NCI-H446 (cell line): ENCODE results near the gene SLC1A7.

Experiments used
- DNase-seq, 2 experiments: peaks; one replicate each; lab custom pipeline; 2025; lab: John Stamatoyannopoulos, UW

SLC1A7 gene

GRCh38 chr1:53075761-53076163 is 66.7 kb downstream of the SLC1A7 start:
- no peak for DNase-seq

DNA sequence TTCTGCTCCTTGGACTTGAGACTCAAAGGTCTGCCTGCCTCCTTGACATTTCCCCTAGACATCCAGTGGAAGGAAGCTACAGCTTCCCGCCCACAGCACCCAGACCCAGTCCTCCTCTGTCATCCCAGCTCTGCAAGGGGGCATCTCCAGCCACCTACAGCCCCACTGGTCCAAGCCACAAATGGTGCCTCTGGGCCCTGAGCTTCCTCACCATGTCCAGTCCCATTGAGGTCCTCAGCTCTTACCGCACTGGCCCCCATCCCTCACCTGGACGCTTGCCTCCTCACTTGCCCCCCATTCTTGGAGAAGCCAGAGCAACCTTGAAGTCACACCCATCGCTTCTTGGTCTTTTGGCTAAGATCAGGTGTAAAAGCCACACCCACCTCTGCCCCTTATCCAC is 67.2 kb downstream of the SLC1A7 start:
- no peak for DNase-seq

DNA sequence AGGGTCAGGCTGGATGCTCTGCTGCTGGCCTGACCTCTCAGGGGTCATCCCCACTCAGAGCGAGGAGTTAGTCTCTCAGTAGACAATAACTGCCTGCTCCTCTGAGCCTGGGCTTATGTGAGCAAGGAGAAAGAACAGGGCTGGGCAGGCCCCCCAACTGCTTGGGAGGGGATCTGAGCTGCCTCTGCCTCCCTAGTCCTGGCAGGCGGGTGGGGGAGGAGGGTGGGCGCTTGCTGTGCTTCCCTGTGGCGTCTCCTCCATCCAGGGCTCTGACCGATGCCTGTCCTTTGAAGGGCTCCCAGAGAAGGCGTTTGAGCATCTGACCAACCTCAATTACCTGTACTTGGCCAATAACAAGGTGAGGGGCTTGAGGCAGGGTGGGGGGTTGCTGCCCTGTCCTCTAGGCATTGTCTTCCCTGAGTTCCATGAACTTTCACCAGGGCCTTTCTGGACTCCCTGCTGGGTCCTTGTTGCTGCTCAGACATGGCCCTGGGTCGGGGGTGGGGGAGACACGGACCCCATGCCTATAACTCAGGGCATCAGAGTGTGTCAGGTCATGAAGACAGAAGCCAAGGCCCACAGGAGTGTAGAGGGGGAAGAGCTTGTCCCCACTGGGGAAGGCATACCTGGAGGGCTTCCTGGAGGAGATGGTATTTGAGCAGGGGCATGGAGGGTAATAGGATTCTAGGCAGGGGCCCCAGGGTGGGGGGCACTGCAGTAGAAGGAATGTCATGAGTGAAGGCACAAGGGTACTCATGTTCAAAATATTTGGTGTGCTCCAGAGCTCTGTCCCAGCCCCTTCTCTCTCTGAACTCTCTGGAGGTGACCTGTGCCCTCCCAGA is 67.9 kb downstream of the SLC1A7 start:
- DNase-seq = no peak

DNA sequence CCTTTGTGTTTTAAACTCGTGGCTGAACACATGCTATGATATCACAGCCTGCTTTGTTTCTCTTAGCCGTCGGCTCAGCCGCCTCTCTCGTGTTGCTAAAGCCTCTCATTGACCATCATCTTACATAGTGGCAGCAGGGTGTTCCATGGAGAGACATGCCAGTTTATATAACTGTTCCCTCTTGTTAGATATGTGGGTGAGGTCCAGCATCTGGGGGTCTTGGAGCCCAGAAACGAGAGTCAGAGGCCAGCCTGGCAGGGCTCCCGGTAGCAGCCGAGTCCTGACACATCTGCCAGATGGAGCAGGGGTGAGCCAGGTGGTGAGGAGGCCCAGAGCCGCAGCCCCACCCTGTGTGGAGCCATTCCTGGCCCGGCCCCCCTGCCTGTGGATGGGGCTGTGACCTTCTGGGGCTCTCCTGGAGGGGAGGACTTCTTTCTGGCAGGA is 68.5 kb downstream of the SLC1A7 start:
- DNase-seq = peak in 1 of 2 experiments; percentile 64

DNA sequence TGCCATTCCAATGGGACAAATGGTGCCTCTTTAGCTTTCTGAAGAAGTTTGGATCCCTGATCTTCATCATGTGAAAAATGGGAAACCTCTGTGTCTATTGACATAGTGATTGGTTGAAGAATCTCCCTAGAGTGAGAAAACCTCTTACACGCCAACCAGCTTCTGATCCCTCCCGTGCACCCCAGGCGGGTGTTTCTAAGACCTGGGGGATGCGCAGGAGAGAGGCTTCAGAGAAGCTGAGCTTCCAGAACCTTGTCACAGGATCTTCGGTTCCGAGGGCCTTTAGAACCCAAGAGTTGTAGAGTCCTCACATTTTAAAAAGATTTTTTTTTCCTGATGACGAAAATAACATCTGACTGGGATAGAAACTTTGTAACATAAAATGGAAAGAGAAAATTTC is 69.2 kb downstream of the SLC1A7 start:
- no peak for DNase-seq

DNA sequence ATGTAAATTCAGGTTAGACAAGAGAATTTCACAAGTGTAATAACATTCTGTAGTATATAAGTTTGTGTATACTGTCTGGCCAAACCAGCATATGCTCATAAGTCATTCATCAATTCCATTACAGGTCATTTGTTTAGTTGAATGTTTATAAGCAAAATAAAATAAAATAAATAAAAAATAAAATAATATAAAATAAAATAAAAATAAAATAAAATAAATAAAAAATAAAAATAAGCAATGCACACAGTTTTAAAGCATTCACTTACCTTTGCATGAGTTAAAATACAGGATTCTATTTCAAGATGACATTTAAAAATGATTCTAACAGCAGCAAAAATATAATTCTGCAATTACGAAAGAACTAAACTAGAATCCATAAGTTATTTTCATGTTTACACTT is 70.5 kb downstream of the SLC1A7 start:
- DNase-seq = no peak

DNA sequence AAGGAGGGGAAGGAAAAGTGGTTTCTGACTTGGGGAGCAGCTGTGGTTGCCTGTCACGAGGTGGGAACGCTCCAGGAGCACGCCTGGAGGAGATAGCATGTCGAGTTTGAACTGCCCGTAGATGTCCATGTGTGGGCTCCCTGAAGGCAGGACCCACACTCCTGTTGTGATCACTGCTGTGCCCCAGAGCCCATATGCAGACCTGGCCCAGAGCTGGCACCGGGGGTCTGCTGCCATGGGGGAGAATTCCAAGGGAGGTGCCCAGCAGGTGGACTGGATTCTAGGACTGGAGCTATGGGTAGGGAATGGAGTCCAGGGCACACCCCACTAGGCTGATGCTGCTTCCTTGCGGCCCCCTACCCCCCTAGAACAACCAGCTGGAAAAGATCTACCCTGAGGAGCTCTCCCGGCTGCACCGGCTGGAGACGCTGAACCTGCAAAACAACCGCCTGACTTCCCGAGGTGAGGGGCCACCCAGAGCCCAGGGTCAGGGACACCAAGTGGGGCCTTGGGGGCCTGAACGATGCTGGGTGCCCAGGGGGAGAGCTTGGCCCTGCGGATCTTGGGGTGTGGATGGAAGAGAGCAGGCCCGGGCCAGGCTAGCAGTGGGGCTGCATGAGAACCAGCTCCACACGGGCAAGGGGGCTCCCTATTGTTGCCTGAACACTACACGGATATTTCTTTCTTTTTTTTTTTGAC is 71.1 kb downstream of the SLC1A7 start:
- no peak for DNase-seq

- no peak for DNase-seq
Observed at GRCh38 chr1:53070621-53071020, 71.8 kb downstream of the SLC1A7 start.

DNA sequence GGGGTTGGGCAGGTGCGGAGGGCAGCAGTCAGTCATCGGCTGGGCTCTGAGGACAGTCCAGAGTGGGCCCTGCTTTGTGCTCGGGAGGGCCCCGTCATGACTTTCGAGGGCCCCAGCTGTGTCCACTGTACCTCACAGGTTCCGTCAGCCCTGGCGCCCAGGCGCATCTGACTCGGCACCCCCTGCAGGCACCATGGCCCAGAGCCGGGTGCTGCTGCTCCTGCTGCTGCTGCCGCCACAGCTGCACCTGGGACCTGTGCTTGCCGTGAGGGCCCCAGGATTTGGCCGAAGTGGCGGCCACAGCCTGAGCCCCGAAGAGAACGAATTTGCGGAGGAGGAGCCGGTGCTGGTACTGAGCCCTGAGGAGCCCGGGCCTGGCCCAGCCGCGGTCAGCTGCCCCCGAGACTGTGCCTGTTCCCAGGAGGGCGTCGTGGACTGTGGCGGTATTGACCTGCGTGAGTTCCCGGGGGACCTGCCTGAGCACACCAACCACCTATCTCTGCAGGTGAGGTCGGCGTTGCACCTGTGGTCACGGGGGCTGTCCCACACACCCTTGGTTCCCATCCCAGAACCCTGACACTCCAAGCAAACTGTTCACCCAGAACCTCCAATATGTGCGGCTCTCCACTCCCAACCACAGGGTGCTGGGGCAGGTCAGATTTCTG is 72.6 kb downstream of the SLC1A7 start:
- DNase-seq = no peak

DNA sequence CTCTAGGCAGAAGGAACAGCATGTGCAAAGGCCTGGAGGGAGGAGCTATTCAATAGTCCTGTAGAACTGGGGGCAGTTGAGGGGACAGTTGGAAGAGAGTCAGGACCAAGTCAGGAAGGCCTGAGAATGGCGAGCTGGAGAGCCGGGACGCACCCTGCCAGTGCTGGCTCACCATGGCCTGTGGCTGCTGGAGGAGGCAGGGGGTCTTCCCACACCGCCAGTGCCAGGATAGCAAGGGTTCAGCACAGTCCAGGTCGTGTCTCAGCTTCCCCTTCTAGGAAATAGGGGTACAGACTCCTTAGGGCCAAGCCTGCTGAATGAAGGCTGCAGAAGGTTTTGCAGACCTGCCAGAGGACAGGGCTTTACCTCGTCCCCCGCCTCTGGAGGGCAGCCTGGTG is 73.2 kb downstream of the SLC1A7 start:
- no peak for DNase-seq

- DNase-seq = no peak
Observed at GRCh38 chr1:53068314-53069099, 73.9 kb downstream of the SLC1A7 start.

DNA sequence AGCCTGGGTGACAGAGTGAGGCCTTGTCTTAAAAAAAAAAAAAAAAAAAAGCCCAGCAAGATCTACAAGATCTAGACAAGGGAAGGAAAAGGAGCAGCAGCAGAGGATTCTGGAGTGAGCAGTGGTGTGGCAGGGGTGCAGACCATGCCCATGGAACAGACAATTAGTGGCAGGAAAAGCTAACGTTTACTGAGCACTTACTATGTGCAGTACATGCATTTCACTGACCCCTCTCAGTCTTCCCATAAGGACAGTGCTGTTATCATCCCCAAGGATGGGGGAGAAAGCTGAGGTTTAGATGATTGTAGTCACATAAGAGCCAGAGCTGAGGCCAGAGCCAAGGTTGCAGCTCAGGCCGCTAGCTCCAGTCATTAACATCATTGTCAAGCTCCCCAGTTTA is 74.6 kb downstream of the SLC1A7 start:
- DNase-seq = no peak

- DNase-seq = no peak
Observed at GRCh38 chr1:53066891-53067738, 75.3 kb downstream of the SLC1A7 start.

DNA sequence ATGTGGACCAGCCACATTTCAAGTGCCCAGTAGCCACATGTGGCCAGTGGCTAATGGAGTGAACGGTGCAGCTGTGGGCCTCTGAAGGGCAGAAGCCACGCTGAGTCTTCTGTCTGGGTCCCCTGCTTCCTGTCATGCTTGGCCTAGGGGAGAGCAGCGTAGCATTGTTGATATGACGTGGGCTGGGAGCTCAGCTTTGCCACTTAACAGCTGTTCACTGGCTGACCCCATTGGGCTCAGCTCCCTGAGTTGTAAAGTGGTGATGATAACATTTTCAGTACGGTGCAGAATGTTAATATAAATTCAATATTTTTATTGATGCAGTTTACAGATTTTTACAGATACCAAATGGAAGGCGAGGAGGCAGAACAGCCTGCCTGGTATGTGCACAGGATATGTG is 76.0 kb downstream of the SLC1A7 start:
- no peak for DNase-seq

- no peak for DNase-seq
Observed at GRCh38 chr1:53065391-53065790, 77.0 kb downstream of the SLC1A7 start.

DNA sequence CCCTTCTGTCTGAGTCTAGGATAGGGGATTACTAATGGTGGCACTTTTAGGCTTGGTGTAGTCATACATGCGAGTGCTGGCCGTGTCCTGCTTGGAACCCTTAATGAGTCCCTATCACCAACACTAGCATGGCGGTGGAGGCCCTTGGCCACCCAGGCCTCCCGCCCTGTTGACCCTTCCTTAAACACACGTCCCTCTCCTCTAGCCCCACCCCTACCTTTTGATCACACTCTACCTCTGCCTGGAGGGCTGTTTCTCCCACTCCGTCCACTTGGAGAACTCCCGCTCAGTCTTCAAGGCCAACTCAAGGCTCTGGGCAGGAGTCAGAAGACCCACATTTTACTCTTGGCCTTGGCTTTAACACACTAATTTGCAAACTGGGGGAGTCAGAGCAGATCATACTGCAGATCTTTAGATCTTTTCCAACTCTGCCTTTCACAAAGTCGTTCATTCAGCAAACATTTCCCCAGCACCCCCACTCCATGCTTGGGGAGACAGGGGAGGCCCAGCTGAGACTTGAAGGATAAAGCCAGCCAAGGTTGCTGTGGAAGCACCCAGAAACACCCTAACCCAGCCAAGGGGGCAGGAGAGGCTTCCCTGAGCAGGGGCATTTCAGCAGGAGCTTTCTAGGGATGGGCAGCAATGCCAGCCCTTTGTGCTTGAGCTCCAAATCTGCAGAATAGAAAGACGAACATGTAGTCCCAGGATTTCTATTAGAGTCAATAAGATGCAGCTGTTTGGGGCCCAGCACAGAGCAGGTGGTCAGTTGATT is 78.5 kb downstream of the SLC1A7 start:
- DNase-seq = no peak

GRCh38 chr1:53062708-53063591 is 79.5 kb downstream of the SLC1A7 start:
- no peak for DNase-seq

DNA sequence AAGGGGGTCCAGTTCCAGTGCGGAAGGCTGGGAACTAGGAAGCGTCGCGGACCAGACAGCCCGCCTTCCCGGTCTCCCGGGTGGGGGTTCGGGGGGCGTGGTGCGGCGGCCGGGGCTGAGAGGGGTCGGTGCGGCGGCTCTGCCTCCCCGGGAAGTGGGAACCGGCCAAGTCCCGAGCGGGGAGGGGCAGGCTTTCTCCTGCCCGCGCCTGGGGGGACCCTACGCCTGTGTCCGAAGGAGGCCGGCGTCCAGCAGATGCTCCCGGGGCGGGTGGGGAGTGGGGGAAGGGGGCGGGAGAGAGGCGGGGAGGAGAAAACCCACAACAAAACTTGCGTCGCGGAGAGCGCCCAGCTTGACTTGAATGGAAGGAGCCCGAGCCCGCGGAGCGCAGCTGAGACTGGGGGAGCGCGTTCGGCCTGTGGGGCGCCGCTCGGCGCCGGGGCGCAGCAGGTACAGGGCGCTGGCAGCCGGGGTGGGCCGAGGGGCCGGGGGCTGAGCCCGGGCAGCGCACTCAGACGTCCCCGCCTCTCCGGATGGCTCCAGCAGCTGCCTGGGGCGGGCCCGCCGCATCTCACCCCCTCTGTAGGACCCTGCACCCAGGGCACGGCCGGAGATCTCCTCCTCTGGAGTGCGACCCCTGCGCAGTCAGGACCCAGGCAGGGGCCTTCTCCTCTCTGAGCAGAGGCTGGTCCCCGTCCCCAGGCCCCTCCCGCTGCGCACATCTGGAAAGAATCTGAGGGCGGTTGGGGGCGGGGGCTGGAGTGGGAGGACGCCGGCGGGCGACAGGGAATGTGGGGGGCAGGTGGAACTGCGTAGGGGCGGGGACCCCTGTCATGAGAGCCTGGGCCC is 80.4 kb downstream of the SLC1A7 start, which contains the start of gene PODN:
PODN (plus strand) TSS at position 355 of the 849 bp plus-strand sequence. CDS start 7,643 bp downstream, outside the sequence.
- no peak for DNase-seq
